CD8-positive, alpha-beta memory T cell (primary cell): ENCODE measurements around the gene ACOT4. TPM values are rescaled to one million over a fixed set of nuclear protein-coding genes. Genes with fewer than 3 reads are reported as not detected.

Experiments
- CTCF ChIA-PET: fragments of 350-600 bp; sonication (Branson Sonifier 250); formaldehyde crosslinking; loops from one replicate; lab custom pipeline; 2021; ENCODE audit warnings: antibody characterized with exemption; lab: Charles Lee
- POLR2A ChIA-PET: fragments of 350-600 bp; sonication (Branson Sonifier 250); formaldehyde crosslinking; loops from one replicate; lab custom pipeline; 2021; ENCODE audit warnings: antibody characterized with exemption; lab: Charles Lee
- DNase-seq, 5 donors: peaks; one replicate each; pipeline versions ENCODE4 v3.0.0 to v3.0.0-alpha.2; 2020 to 2022; ENCODE audit warnings: mixed read lengths in 1 of 5
- H3K27ac ChIP-seq: one replicate; pipeline ENCODE4 v1.7.0; 2013; ENCODE audit warnings: low read depth, mild to moderate bottlenecking, low read length, moderate library complexity
- H3K27me3 ChIP-seq: 2 replicates; pipeline ENCODE4 v1.7.0; 2013; ENCODE audit warnings: low read length, mild to moderate bottlenecking; ENCODE audit not compliant: insufficient read depth, poor library complexity, severe bottlenecking
- H3K36me3 ChIP-seq: 2 replicates; pipeline ENCODE4 v1.7.0; 2013; ENCODE audit warnings: mild to moderate bottlenecking, low read length, moderate library complexity; ENCODE audit not compliant: insufficient read depth
- H3K4me1 ChIP-seq: 2 replicates; pipeline ENCODE4 v1.7.0; 2013; ENCODE audit warnings: mild to moderate bottlenecking, low read length, moderate library complexity; ENCODE audit not compliant: insufficient read depth
- H3K4me3 ChIP-seq: 2 replicates; pipeline ENCODE4 v1.7.0; 2013; ENCODE audit warnings: mild to moderate bottlenecking, low read length
- H3K9me3 ChIP-seq: 2 replicates; pipeline ENCODE4 v1.7.0; 2013; ENCODE audit warnings: mild to moderate bottlenecking, low read length
- H3K27ac Mint-ChIP-seq, 8 donors: one replicate each; pipeline ENCODE4 v1.8.0; 2020 to 2021; ENCODE audit warnings: mixed read lengths in 8 of 8, mild to moderate bottlenecking in 6 of 8, inconsistent platforms in 3 of 8, moderate library complexity in 3 of 8
- H3K27me3 Mint-ChIP-seq, 2 donors: one replicate each; pipeline ENCODE4 v1.8.0; 2020 to 2021; ENCODE audit warnings: mixed read lengths in 2 of 2, mild to moderate bottlenecking in 1 of 2, moderate library complexity in 1 of 2
- H3K36me3 Mint-ChIP-seq, 3 donors: one replicate each; pipeline ENCODE4 v1.8.0; 2020 to 2021; ENCODE audit warnings: mixed read lengths in 3 of 3, inconsistent platforms in 1 of 3, mild to moderate bottlenecking in 1 of 3
- H3K4me1 Mint-ChIP-seq, 3 donors: one replicate each; pipeline ENCODE4 v1.8.0; 2020 to 2021; ENCODE audit warnings: mixed read lengths in 3 of 3, inconsistent platforms in 1 of 3, mild to moderate bottlenecking in 1 of 3
- H3K4me3 Mint-ChIP-seq, 7 donors: one replicate each; pipeline ENCODE4 v1.8.0; 2020 to 2021; ENCODE audit warnings: mixed read lengths in 7 of 7, mild to moderate bottlenecking in 6 of 7, moderate library complexity in 4 of 7, inconsistent platforms in 2 of 7
- H3K9me3 Mint-ChIP-seq, 5 donors: one replicate each; pipeline ENCODE4 v1.8.0; 2020 to 2022; ENCODE audit warnings: mixed read lengths in 5 of 5, mild to moderate bottlenecking in 3 of 5, moderate library complexity in 2 of 5, inconsistent platforms in 1 of 5
- polyA plus RNA-seq: library from polyadenylated mRNA; unstranded; fragments of 300-500 nt; fragmentation: Illumina TruSeq; gene quantifications from one replicate; pipeline ENCODE4 v1.2.3, GENCODE V29; 2021
- total RNA-seq, 2 experiments: library from RNA; stranded (reverse); gene quantifications; one replicate each; pipeline ENCODE4 v1.2.3, GENCODE V29; 2021

Gene ACOT4
- total and polyA plus RNA-seq, 3 experiments from 2014 or later, result 4.0 to 5.0 (median 5.0) TPM

GRCh38 chr14:73620268-73620667 lies 28.6 kb downstream of the ACOT4 start:
- DNase-seq, result no peak
- POLR2A ChIA-PET, result no interaction called here
- no peak overlapping the region for H3K27ac Mint-ChIP-seq

GRCh38 chr14:73623504-73624054 lies 31.9 kb downstream of the ACOT4 start:
- POLR2A ChIA-PET, result no interaction called here
- CTCF ChIA-PET, result interaction anchor here (1.1 kb wide), 1 partner anchor 10 kb away, joined by 4 read pairs; no protein-coding TSS in a partner anchor

More at GRCh38 chr14:73620268-73620667, 28.6 kb downstream of the ACOT4 start:
- no peaks in the 10 kb centered on the region for H3K9me3 Mint-ChIP-seq
- CTCF ChIA-PET, result no interaction called here
- H3K27me3 Mint-ChIP-seq, result peaks cover 0 to 4% of the 10 kb centered on the region in 2 donors
- no peaks in the 10 kb centered on the region for H3K9me3 ChIP-seq
- no peak overlapping the region for H3K27ac ChIP-seq
- H3K4me1 ChIP-seq, result no peaks in the 10 kb centered on the region
- H3K4me1 Mint-ChIP-seq, result no peaks in the 10 kb centered on the region
- H3K36me3 ChIP-seq, result no peaks in the 10 kb centered on the region
- no peaks in the 10 kb centered on the region for H3K36me3 Mint-ChIP-seq
- no peaks in the 10 kb centered on the region for H3K27me3 ChIP-seq
- no peak overlapping the region for H3K4me3 ChIP-seq
- H3K4me3 Mint-ChIP-seq, result no peak overlapping the region

GRCh38 chr14:73625706-73626105 lies 34.0 kb downstream of the ACOT4 start:
- Mint-ChIP-seq H3K4me3 (no peak overlapping the region), H3K4me1 (no peaks in the 10 kb centered on the region), H3K27ac (no peak overlapping the region), H3K9me3 (no peaks in the 10 kb centered on the region), H3K27me3 (peaks cover 7 to 17% of the 10 kb centered on the region in 2 donors), H3K36me3 (no peaks in the 10 kb centered on the region)
- no peak overlapping the region for H3K4me3 ChIP-seq
- H3K27me3 ChIP-seq, result no peaks in the 10 kb centered on the region
- no peaks in the 10 kb centered on the region for H3K9me3 ChIP-seq
- no peak overlapping the region for H3K27ac ChIP-seq
- DNase-seq, result no peak
- H3K4me1 ChIP-seq, result no peaks in the 10 kb centered on the region
- CTCF ChIA-PET, result interaction anchor here (1.0 to 2.3 kb wide), 3 partner anchors 13 to 117 kb away, joined by 3 to 8 read pairs (median 5); partner anchors contain the start of gene ACOT6
- POLR2A ChIA-PET, result no interaction called here
- no peaks in the 10 kb centered on the region for H3K36me3 ChIP-seq

More at GRCh38 chr14:73623504-73624054, 31.9 kb downstream of the ACOT4 start:
- Mint-ChIP-seq H3K4me1 (no peaks in the 10 kb centered on the region), H3K36me3 (no peaks in the 10 kb centered on the region), H3K27me3 (peaks cover 4 to 7% of the 10 kb centered on the region in 2 donors), H3K27ac (peak overlapping the region in 1 of 8 donors; percentile 9), H3K9me3 (no peaks in the 10 kb centered on the region), H3K4me3 (no peak overlapping the region)
- Histone ChIP-seq H3K4me3 (no peak overlapping the region), H3K4me1 (no peaks in the 10 kb centered on the region), H3K27ac (no peak overlapping the region), H3K9me3 (no peaks in the 10 kb centered on the region), H3K36me3 (no peaks in the 10 kb centered on the region), H3K27me3 (no peaks in the 10 kb centered on the region)
- no peak for DNase-seq

- H3K4me3 Mint-ChIP-seq, result no peak overlapping the region
- H3K27ac Mint-ChIP-seq, result no peak overlapping the region
- Histone ChIP-seq H3K27me3 (no peaks in the 10 kb centered on the region), H3K36me3 (no peaks in the 10 kb centered on the region), H3K4me1 (no peaks in the 10 kb centered on the region), H3K27ac (no peak overlapping the region), H3K4me3 (no peak overlapping the region), H3K9me3 (no peaks in the 10 kb centered on the region)
- no peaks in the 10 kb centered on the region for H3K36me3 Mint-ChIP-seq
- POLR2A ChIA-PET, result interaction anchor here (0.6 kb wide), 1 partner anchor 30 kb away, joined by 3 read pairs; no protein-coding TSS in a partner anchor
- CTCF ChIA-PET, result interaction anchor here (0.6 to 2.3 kb wide), 2 partner anchors 118 to 1237 kb away, joined by 4 to 8 read pairs; no protein-coding TSS in a partner anchor
- H3K9me3 Mint-ChIP-seq, result no peaks in the 10 kb centered on the region
- DNase-seq, result no peak
- H3K4me1 Mint-ChIP-seq, result no peaks in the 10 kb centered on the region
- H3K27me3 Mint-ChIP-seq, result peaks cover 8 to 20% of the 10 kb centered on the region in 2 donors
Measured at GRCh38 chr14:73627151-73627558, 35.5 kb downstream of the ACOT4 start.

GRCh38 chr14:73630009-73630780 lies 38.5 kb downstream of the ACOT4 start:
- no peak overlapping the region for H3K4me3 ChIP-seq
- H3K36me3 Mint-ChIP-seq, result no peaks in the 10 kb centered on the region
- H3K27ac Mint-ChIP-seq, result no peak overlapping the region
- H3K36me3 ChIP-seq, result no peaks in the 10 kb centered on the region
- POLR2A ChIA-PET, result interaction anchor here (1.1 kb wide), 1 partner anchor 18 kb away, joined by 3 read pairs; the partner anchor contains the start of gene ACOT6
- H3K4me3 Mint-ChIP-seq, result no peak overlapping the region
- peaks cover 5 to 7% (median 5%) of the 10 kb centered on the region in 3 donors for H3K4me1 Mint-ChIP-seq
- H3K9me3 Mint-ChIP-seq, result no peaks in the 10 kb centered on the region
- H3K27me3 Mint-ChIP-seq, result peaks cover 6 to 24% of the 10 kb centered on the region in 2 donors
- peaks cover 5% of the 10 kb centered on the region for H3K4me1 ChIP-seq
- no peak for DNase-seq
- H3K9me3 ChIP-seq, result no peaks in the 10 kb centered on the region
- peak overlapping the region; percentile 33 for H3K27ac ChIP-seq
- CTCF ChIA-PET, result interaction anchor here (2.9 kb wide), 1 partner anchor 121 kb away, joined by 9 read pairs; no protein-coding TSS in a partner anchor
- H3K27me3 ChIP-seq, result no peaks in the 10 kb centered on the region

GRCh38 chr14:73633116-73634010 lies 41.7 kb downstream of the ACOT4 start:
- peak; percentile 30 to 70 (median 52) for DNase-seq
- H3K4me1 Mint-ChIP-seq, result peaks cover 5 to 7% (median 5%) of the 10 kb centered on the region in 3 donors
- H3K36me3 Mint-ChIP-seq, result no peaks in the 10 kb centered on the region
- H3K27me3 Mint-ChIP-seq, result peaks cover 3 to 20% of the 10 kb centered on the region in 2 donors
- ChIA-PET CTCF (interaction anchor here (0.9 to 3.7 kb wide), 14 partner anchors 10 to 338 kb away, joined by 3 to 29 read pairs (median 5); partner anchors contain the start of genes ACOT1, ACOT2, ACOT6 and DNAL1), POLR2A (interaction anchor here (0.5 to 1.0 kb wide), 2 partner anchors 41 to 338 kb away, joined by 3 to 4 read pairs; partner anchors contain the start of gene ACOT4)
- H3K27ac ChIP-seq, result no peak overlapping the region
- H3K27ac Mint-ChIP-seq, result peak overlapping the region in 5 of 8 donors; percentile 10 to 73 (median 49)
- H3K9me3 ChIP-seq, result no peaks in the 10 kb centered on the region
- H3K27me3 ChIP-seq, result no peaks in the 10 kb centered on the region
- H3K4me1 ChIP-seq, result peaks cover 5% of the 10 kb centered on the region
- no peaks in the 10 kb centered on the region for H3K9me3 Mint-ChIP-seq
- peak overlapping the region; percentile 67 to 90 (median 81) for H3K4me3 Mint-ChIP-seq
- H3K4me3 ChIP-seq, result peak overlapping the region; percentile 66
- no peaks in the 10 kb centered on the region for H3K36me3 ChIP-seq
